ENCODE results near the gene KCTD6.

DNA sequence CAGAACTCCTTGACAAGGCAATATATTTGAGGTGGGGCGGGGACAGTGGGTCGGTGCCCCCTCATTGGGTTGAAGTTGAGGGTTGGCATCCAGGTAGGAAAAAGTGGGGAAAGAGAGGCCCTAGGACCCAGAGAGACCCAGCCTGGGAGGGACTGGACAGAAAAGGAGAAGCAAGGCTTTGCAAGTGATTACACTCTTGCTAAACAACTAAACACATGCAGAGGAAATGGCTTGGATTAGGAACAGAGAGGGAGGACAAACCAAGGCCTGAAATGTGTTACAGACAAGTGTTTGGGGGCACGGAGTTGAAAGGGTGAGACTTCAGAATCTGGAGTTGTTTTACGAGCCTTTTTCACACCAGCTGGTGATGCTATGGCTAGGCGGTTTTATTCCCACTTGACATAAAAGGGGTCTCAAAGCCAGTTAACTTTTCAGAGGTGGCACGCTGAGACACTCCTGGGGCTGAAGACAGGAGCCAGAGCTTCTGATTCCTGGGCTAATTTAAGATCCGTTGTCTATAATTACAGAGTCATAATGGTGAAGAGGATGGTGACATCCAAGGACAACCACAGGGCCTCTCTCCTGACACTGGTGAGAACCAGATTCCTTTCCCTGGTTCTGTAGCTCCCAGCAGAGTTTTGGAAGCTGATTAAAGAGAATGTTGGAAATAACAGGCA is 7.7 kb upstream of the KCTD6 start:
- TF ChIP-seq, protein P1, sequence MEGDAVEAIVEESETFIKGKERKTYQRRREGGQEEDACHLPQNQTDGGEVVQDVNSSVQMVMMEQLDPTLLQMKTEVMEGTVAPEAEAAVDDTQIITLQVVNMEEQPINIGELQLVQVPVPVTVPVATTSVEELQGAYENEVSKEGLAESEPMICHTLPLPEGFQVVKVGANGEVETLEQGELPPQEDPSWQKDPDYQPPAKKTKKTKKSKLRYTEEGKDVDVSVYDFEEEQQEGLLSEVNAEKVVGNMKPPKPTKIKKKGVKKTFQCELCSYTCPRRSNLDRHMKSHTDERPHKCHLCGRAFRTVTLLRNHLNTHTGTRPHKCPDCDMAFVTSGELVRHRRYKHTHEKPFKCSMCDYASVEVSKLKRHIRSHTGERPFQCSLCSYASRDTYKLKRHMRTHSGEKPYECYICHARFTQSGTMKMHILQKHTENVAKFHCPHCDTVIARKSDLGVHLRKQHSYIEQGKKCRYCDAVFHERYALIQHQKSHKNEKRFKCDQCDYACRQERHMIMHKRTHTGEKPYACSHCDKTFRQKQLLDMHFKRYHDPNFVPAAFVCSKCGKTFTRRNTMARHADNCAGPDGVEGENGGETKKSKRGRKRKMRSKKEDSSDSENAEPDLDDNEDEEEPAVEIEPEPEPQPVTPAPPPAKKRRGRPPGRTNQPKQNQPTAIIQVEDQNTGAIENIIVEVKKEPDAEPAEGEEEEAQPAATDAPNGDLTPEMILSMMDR (IDR thresholded peaks at IDR 0.05 in 4 of 5, conservative IDR thresholded peaks at IDR 0.05 in 1 of 5), result no peak
- no peak for TF ChIP-seq POLR2A (IDR thresholded peaks at IDR 0.05)
